Immature natural killer cell (primary cell): ENCODE data around the gene ADAMTSL3. TPM values are rescaled to one million over a fixed set of nuclear protein-coding genes. Genes with fewer than 3 reads are reported as not detected.

Source experiments
- DNase-seq, 3 donors: peaks; one replicate each; pipeline ENCODE4 v3.0.0; 2022; ENCODE audit warnings: mixed read lengths in 1 of 3
- H3K27ac Mint-ChIP-seq, 6 donors: one replicate each; pipeline ENCODE4 v1.8.0; 2020; ENCODE audit warnings: mixed read lengths in 6 of 6, mild to moderate bottlenecking in 5 of 6, inconsistent platforms in 4 of 6, moderate library complexity in 3 of 6
- H3K27me3 Mint-ChIP-seq, 3 donors: one replicate each; pipeline ENCODE4 v1.8.0; 2020 to 2021; ENCODE audit warnings: low read depth in 3 of 3, mild to moderate bottlenecking in 3 of 3, mixed read lengths in 3 of 3, moderate library complexity in 3 of 3, inconsistent platforms in 1 of 3
- H3K36me3 Mint-ChIP-seq, 3 donors: one replicate each; pipeline ENCODE4 v1.8.0; 2020; ENCODE audit warnings: mixed read lengths in 3 of 3, inconsistent platforms in 2 of 3, mild to moderate bottlenecking in 2 of 3
- H3K4me1 Mint-ChIP-seq, 2 donors: one replicate each; pipeline ENCODE4 v1.8.0; 2020; ENCODE audit warnings: inconsistent platforms in 2 of 2, mild to moderate bottlenecking in 2 of 2, mixed read lengths in 2 of 2, moderate library complexity in 1 of 2
- H3K4me3 Mint-ChIP-seq, 5 donors: one replicate each; pipeline ENCODE4 v1.8.0; 2020; ENCODE audit warnings: mild to moderate bottlenecking in 5 of 5, mixed read lengths in 5 of 5, inconsistent platforms in 3 of 5, moderate library complexity in 3 of 5
- H3K9me3 Mint-ChIP-seq, 6 donors: one replicate each; pipeline ENCODE4 v1.8.0; 2020; ENCODE audit warnings: mild to moderate bottlenecking in 6 of 6, mixed read lengths in 6 of 6, inconsistent platforms in 4 of 6, moderate library complexity in 3 of 6
- polyA plus RNA-seq, 3 donors: library from polyadenylated mRNA; unstranded; fragments of 300-500 nt; fragmentation: Illumina TruSeq; gene quantifications; one replicate each; pipeline ENCODE4 v1.2.3, GENCODE V29; 2021

The ADAMTSL3 gene
- polyA plus RNA-seq, 3 donors from 2014 or later: not detected

DNA sequence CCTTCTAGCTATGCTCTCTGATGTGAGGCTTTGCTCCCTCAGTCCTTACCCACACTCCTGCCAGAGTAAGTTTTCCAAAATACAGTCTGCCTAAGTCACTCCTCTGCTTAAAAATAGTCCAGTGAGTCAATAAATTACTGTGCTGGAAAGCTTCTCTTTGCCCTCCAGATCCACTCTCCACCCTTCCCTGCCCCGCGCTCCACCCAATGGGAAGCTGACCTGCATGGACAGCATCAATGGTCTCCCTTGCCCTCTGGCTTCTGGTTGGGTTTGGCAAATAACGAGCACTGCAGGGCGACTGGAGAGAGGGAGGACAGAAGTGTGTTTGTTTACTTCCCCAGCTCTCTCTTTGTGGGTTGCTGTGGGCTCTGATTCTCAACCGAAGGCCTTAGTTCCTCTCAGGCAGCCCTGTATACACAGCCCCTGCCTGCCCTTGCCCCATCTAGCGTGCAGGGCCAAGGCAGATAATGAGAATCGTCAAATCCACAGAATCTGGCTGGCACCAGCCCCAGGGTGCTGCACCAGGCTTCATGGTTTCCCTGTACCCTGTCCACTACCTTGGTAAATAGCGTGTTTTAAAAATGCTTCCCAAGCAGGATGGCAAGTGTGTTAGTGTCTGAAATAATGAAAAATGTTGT, 110.4 kb downstream of the ADAMTSL3 start:
- peaks cover 0 to 9% (median 0%) of the 10 kb centered on the region in 6 donors for H3K9me3 Mint-ChIP-seq
- no peak for DNase-seq
- no peak overlapping the region for H3K4me3 Mint-ChIP-seq
- no peak overlapping the region for H3K27ac Mint-ChIP-seq
- H3K36me3 Mint-ChIP-seq: no peaks in the 10 kb centered on the region
- H3K27me3 Mint-ChIP-seq: peaks cover 0 to 4% (median 2%) of the 10 kb centered on the region in 3 donors
- H3K4me1 Mint-ChIP-seq: no peaks in the 10 kb centered on the region

DNA sequence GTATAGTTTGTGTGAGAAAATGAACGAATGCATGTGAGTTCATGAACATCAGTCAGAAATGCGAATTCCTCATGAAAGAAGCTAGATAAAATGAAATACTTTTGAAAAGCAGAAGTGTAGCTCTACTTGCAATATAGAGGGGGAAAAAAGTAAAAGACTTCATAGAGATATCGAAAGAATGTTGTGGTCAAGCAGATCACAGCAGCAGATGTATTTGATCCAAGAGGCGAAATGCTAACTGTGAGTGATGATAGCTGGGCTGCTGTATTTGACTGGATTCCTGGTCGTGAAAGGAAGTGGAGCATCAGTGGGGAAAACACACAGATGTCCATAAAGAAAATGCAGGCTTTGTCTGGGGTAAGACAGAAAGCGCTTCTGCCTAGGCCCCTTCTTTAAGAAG, 112.4 kb downstream of the ADAMTSL3 start:
- Mint-ChIP-seq H3K4me3 (no peak overlapping the region), H3K36me3 (no peaks in the 10 kb centered on the region), H3K4me1 (no peaks in the 10 kb centered on the region), H3K9me3 (peaks cover 0 to 5% (median 0%) of the 10 kb centered on the region in 6 donors), H3K27ac (no peak overlapping the region), H3K27me3 (peaks cover 0 to 4% (median 2%) of the 10 kb centered on the region in 3 donors)
- DNase-seq: no peak

DNA sequence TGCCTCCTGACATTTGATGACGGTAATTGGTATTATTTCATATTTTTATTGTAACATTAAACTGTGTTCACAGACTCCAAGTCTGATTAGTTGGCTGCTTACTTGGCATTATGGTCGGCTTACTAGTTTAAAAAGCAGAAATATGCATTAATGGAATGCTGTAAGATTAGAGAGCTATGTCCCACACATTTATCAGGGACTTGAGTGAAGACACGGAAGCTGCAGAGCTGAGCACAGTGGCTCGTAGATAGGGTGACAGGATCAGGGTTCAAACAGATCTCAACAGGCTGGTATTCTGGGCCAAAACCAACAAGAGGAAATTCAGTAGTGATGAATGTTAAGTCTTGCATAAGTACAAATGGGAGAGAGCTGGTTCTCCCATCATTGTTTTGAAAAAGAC, 113.8 kb downstream of the ADAMTSL3 start:
- no peaks in the 10 kb centered on the region for H3K4me1 Mint-ChIP-seq
- H3K27me3 Mint-ChIP-seq: peaks cover 0 to 4% (median 3%) of the 10 kb centered on the region in 3 donors
- no peak overlapping the region for H3K27ac Mint-ChIP-seq
- H3K36me3 Mint-ChIP-seq: no peaks in the 10 kb centered on the region
- DNase-seq: no peak
- no peaks in the 10 kb centered on the region for H3K9me3 Mint-ChIP-seq
- no peak overlapping the region for H3K4me3 Mint-ChIP-seq

DNA sequence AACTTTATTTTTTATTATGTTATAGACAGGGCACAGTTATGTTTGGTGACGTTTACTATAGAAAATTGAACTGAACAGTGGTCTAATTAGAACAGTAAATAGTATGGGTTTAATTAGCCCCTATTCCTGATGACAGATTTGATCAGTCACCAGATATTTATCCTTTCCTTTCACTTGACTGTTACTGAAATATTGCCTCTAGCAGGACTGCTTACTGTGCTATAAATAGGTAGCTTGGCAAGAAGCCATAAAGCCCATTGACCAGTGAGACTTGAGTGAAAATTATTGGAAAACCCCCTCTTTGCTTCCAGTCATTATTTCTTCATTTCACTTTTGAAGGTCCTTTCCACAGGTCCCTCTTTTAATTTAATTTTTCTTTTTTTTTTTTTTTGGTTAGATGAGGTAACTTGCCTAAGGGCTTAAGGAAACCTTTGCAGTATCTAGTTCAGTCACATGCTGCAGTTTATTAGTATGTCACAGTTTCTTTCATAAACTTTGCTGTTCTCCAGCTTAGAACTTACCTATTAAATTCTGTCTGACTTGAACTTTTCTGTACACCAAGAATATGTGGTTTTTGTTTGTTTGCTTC, 115.6 kb downstream of the ADAMTSL3 start:
- Mint-ChIP-seq H3K9me3 (peaks cover 0 to 5% (median 0%) of the 10 kb centered on the region in 6 donors), H3K36me3 (no peaks in the 10 kb centered on the region), H3K27me3 (peaks cover 0 to 6% (median 3%) of the 10 kb centered on the region in 3 donors), H3K4me3 (no peak overlapping the region), H3K4me1 (no peaks in the 10 kb centered on the region), H3K27ac (no peak overlapping the region)
- DNase-seq: no peak

DNA sequence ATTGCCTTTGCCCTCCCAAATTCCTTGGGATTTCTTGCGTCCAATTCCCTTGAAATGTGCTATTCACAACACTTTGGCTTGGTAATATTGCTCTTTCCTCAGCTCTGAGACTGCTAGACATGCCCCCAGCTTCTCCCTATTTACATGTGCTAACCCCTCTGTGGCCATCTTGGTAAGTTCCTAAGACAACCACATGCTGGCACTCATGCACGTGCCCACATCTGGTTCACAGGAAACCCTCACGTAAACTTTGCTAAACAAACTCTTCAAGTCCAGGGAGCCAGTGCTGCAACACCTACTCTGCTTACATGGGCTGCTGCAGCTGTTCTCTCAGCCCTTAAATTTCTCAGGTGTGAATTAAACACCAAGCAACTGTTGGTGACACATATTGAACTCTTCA, 121.8 kb downstream of the ADAMTSL3 start:
- DNase-seq: no peak
- Mint-ChIP-seq H3K27me3 (peaks cover 2 to 6% (median 5%) of the 10 kb centered on the region in 3 donors), H3K4me1 (no peaks in the 10 kb centered on the region), H3K4me3 (no peak overlapping the region), H3K9me3 (peaks cover 0 to 16% (median 3%) of the 10 kb centered on the region in 6 donors), H3K36me3 (peaks cover 0 to 6% (median 0%) of the 10 kb centered on the region in 3 donors), H3K27ac (no peak overlapping the region)

DNA sequence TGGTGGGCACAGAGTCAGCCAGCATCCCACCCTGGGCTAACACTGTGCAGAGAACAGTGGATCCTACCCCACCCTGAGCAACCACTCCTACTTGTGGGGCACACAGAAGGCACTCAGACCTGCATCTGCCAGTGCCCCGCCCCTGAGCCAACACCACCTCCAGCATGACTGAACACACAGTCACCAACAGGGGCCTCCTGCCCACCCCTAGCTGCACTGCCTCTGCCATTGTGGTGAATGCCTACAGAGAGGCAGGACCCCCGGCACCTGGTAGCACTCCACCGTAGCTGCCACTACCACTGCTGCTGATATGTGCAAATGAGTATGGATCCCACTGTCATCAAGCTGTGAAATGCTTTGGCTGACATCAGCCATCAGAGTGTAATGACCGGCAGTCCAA, 123.1 kb downstream of the ADAMTSL3 start:
- Mint-ChIP-seq H3K27me3 (peaks cover 2 to 5% (median 4%) of the 10 kb centered on the region in 3 donors), H3K4me3 (no peak overlapping the region), H3K4me1 (no peaks in the 10 kb centered on the region), H3K36me3 (peaks cover 0 to 6% (median 0%) of the 10 kb centered on the region in 3 donors), H3K9me3 (peaks cover 0 to 16% (median 3%) of the 10 kb centered on the region in 6 donors), H3K27ac (no peak overlapping the region)
- no peak for DNase-seq

DNA sequence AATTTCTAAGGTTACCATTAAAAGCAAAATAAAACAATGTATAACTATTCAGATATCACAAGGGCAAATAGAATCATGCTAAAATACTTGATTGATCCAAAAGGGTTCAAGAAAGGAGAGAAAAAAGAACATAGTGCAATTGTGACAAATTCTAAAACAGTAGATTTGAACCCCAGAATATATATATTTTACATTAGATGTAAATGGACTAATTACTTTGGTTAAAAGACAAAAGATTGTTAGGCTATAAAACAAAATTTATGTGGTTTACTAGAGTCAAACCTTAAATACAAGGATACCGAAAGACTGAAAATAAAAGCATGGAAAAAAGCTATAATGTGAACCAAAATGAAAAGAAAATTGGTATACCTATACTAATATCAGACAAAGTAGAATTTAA, 129.3 kb downstream of the ADAMTSL3 start:
- H3K4me1 Mint-ChIP-seq: no peaks in the 10 kb centered on the region
- H3K4me3 Mint-ChIP-seq: no peak overlapping the region
- no peak overlapping the region for H3K27ac Mint-ChIP-seq
- DNase-seq: no peak
- H3K27me3 Mint-ChIP-seq: peaks cover 0 to 9% (median 3%) of the 10 kb centered on the region in 3 donors
- H3K9me3 Mint-ChIP-seq: peaks cover 0 to 15% (median 5%) of the 10 kb centered on the region in 6 donors
- peaks cover 0 to 6% (median 0%) of the 10 kb centered on the region in 3 donors for H3K36me3 Mint-ChIP-seq

DNA sequence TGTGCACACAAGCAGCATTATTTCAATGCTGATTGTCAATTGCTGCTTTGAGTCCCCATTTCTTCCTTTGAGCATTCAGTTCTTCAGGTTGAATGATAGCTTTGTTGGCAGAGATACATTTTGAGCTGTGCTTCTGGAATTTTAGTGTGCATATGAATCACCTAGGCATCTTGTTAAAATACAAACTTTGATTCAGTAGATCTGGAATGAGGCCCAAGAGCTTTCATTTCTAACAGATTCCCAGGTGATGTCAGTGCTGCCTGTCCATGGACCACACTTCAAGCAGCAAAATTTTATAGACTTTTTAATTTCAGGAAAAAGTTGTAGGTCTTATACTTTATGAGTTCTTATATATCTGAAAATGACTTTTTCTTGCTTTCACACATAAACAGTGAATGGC, 131.1 kb downstream of the ADAMTSL3 start:
- Mint-ChIP-seq H3K27me3 (peaks cover 0 to 7% (median 0%) of the 10 kb centered on the region in 3 donors), H3K4me1 (no peaks in the 10 kb centered on the region), H3K9me3 (peaks cover 0 to 5% (median 3%) of the 10 kb centered on the region in 6 donors), H3K27ac (no peak overlapping the region), H3K36me3 (no peaks in the 10 kb centered on the region), H3K4me3 (no peak overlapping the region)
- DNase-seq: no peak

DNA sequence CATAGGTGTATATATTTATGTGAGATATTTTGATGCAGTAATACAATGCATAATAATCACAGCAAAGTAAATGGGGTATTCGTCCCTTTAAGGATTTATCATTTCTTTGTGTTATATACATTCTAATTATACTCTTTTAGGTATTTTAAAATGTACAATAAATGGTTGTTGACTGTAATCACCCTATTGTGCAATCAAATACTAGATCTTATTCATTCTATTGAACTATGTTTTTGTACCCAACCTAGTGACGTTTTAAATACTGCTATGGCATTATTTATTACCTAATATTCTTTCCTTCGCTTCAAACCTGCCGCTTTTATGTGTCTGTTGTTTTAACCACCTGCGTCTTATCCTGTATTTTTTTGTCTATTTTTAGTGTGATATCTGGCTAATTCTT, 132.4 kb downstream of the ADAMTSL3 start:
- Mint-ChIP-seq H3K27me3 (peaks cover 0 to 4% (median 0%) of the 10 kb centered on the region in 3 donors), H3K4me1 (no peaks in the 10 kb centered on the region), H3K27ac (no peak overlapping the region), H3K4me3 (no peak overlapping the region), H3K9me3 (peaks cover 0 to 5% (median 3%) of the 10 kb centered on the region in 6 donors), H3K36me3 (no peaks in the 10 kb centered on the region)
- DNase-seq: no peak

DNA sequence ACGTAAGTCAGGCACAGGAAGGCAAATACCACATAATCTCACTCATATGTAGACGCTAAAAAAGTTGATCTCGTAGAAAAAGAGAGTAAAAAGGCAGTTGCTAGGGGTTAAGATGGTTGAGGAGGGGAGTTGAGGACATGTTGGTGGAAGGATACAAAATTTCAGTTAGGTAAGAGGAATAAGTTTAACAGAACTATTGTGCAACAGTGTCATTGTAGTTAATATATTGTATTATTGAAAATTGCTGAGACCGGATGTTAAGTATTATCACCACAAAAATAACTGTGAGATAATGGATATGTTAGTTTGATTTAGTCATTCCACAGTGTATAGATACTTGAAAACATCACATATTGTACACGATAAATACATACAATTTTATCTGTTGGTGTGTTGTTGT, 139.1 kb downstream of the ADAMTSL3 start:
- Mint-ChIP-seq H3K4me1 (no peaks in the 10 kb centered on the region), H3K36me3 (no peaks in the 10 kb centered on the region), H3K4me3 (no peak overlapping the region), H3K27me3 (peaks cover 0 to 2% (median 1%) of the 10 kb centered on the region in 3 donors), H3K9me3 (no peaks in the 10 kb centered on the region), H3K27ac (no peak overlapping the region)
- DNase-seq: no peak

DNA sequence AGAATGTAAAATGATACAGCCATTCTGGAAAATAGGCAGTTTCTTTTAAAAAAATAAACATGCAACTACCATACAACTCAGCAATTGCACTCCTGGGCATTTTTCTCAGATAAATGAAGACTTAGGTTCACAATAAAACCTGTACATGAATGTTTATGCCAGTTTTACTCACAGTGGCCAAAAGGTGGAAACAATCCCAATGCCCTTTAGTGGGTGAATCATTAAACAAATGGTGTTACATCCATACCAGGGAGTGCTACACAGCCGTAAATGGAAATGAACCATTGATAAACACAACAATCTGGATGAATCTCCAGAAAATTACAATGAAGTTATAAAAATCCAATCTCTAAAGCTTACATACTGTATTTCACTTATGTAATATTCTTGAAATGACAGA, 140.3 kb downstream of the ADAMTSL3 start:
- Mint-ChIP-seq H3K36me3 (no peaks in the 10 kb centered on the region), H3K27ac (no peak overlapping the region), H3K4me3 (no peak overlapping the region), H3K27me3 (peaks cover 0 to 1% (median 0%) of the 10 kb centered on the region in 3 donors), H3K4me1 (no peaks in the 10 kb centered on the region), H3K9me3 (no peaks in the 10 kb centered on the region)
- DNase-seq: no peak

DNA sequence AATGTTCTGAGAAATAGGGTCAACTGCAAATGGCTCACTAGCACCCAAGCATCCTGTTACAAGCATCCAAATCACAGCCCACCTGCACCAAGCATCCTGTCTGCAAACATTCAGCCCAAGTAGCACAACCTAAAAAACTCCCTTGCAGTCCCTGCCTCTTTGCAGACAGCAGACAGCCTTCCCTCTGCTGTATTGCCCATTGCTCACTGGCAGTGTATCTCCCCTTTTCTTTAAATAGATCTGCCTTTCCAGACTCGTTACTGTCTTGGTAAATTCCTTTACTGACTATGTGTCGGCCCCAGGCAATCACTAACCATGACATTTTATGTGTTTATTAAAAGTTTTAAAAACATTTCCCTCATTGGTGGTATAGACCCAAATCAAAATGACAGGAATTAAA, 155.4 kb downstream of the ADAMTSL3 start:
- H3K27ac Mint-ChIP-seq: no peak overlapping the region
- DNase-seq: no peak
- peaks cover 0 to 3% (median 2%) of the 10 kb centered on the region in 3 donors for H3K27me3 Mint-ChIP-seq
- H3K36me3 Mint-ChIP-seq: no peaks in the 10 kb centered on the region
- peaks cover 0 to 7% (median 2%) of the 10 kb centered on the region in 6 donors for H3K9me3 Mint-ChIP-seq
- no peak overlapping the region for H3K4me3 Mint-ChIP-seq
- H3K4me1 Mint-ChIP-seq: no peaks in the 10 kb centered on the region

DNA sequence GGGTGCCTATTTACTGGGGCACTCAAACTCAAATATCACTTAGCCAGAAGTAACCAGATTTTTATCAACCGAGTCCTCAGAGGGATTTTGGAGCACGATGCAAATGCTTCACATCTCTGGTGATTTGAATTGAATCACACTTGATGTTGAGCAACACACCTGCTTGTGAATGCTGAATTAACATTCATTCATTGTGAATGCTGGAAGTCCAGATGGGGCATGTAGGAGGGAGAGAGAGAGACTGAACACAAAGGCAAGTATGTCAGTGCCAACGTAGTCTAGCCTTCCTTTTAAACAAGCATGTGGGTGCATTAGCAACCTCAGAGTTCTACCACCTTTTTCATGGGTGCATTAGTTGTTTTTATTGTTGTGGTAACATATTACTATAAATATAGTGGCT, 156.2 kb downstream of the ADAMTSL3 start:
- Mint-ChIP-seq H3K4me3 (no peak overlapping the region), H3K9me3 (peaks cover 0 to 8% (median 3%) of the 10 kb centered on the region in 6 donors), H3K4me1 (no peaks in the 10 kb centered on the region), H3K27me3 (peaks cover 0 to 3% (median 2%) of the 10 kb centered on the region in 3 donors), H3K27ac (no peak overlapping the region), H3K36me3 (no peaks in the 10 kb centered on the region)
- DNase-seq: no peak

DNA sequence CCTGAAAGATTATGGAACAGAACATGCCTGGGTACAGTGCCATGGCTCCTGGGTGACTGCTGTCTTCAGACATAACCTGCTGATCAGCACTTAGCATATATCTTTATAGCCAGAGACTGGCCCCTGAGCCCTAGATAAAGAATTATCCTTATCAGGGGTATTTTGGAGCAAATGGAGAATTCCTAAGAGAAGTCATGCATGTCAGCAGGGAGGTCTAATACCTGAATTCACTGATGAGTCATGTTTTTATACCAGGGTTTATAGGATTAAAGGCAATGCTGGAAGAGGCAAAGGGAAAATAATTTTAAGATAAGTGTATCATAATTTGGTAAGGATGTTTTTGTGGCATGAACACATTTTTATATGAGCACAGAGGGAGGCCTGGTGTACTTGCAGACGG, 159.8 kb downstream of the ADAMTSL3 start:
- Mint-ChIP-seq H3K9me3 (peaks cover 0 to 4% (median 1%) of the 10 kb centered on the region in 6 donors), H3K36me3 (no peaks in the 10 kb centered on the region), H3K27ac (no peak overlapping the region), H3K27me3 (peaks cover 0 to 3% (median 2%) of the 10 kb centered on the region in 3 donors), H3K4me1 (no peaks in the 10 kb centered on the region), H3K4me3 (no peak overlapping the region)
- DNase-seq: no peak
